Fibroblast of skin of back (primary cell): Measurements from ENCODE around the gene TTC28.

Experiments
- DNase-seq: peaks from one replicate; pipeline ENCODE4 v3.0.0-alpha.2; 2013

TTC28 gene

DNA sequence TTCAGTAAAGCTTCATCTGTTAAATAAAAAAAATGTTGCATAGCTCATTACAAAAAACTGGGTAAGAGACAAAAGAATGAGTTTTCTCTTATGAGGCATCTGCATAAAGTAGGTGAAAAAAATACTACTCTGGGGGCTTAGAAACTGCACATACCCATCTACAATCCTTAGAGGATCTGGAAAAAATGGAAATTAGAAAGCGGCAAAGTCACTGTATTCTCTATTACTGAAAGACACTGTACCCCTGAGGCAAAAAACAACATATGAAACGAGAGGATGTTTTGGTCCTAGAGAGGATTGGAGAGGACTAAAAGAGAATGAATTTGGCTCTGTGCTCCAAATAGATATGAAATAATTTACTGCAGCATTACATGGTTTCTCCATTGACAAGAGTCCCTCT is 553.8 kb downstream of the TTC28 start:
- DNase-seq, result no peak

DNA sequence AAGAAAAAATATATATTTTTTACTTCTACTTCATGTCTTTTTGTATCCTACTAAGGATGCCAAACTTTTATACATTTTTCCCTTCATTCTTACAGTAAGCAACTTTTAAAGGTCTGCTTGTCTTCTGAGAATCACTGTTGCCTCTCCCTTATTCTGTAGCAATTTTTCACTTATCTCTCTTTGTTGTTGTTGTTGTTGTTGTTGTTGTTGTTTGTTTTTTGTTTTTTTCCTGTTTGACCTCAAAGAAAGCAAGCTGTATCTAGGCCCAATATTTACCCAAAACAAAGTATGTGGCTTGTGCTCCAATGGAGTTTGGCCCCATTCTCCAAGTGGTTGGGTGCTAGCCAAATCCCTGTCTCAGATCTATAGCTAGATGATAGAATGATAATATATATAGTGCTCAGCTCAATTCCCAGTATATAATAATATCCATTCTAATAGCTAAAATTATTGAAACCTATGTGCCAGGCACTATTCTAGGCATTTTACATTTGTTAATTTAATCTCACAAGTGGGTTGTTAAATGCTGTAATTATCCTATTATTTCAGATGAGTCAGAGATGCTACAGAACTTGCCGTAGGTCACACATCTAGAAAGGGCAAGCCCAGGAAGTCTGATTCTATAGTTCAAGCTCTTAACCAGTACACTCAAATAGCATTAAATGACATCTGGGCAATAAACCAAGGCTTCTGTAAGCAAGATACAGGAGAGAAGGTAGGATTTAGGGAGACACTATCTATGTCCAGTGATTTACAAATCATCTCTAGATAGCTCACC is 555.5 kb downstream of the TTC28 start:
- DNase-seq, result no peak

DNA sequence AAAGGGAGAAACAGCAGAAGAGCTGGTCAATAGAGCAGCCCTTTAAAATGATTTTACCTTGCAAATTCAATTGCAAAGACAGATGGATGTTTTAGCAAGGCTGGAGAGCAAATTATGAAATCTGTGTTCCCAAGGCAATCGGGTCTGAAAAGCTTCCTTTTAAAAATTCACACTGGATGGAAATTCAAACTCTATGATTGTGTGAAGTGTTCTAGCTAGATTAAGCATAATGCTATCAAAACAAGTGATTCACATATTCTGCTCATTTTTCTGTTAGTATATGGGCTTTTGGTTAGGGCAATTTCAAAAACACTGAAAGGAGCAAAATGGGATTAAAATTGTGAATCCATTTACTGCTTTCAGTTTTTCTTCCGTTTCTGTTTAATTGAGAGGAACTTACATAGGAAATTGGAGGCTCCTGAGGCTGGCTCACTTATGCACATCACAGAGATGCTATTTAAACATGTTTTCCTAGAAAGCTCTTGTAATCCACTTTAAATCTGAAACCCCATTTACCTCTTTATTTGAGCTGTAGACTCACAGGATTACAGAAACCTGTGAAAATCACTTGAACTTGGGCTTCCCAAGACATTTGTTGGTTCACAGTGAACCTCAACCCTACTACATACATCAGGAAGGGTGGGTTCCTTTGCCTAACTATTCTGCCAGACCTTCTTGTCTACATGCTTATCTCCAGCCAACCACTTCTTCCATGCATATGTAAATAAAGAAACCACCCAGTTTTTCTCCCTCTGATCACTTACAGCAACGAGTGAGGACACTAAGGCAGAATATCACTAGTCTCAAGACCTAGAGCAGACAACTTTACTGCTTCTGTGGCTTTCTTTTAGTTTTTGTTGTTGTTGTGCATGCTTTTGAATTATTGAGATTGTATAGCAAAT is 558.7 kb downstream of the TTC28 start:
- no peak for DNase-seq

DNA sequence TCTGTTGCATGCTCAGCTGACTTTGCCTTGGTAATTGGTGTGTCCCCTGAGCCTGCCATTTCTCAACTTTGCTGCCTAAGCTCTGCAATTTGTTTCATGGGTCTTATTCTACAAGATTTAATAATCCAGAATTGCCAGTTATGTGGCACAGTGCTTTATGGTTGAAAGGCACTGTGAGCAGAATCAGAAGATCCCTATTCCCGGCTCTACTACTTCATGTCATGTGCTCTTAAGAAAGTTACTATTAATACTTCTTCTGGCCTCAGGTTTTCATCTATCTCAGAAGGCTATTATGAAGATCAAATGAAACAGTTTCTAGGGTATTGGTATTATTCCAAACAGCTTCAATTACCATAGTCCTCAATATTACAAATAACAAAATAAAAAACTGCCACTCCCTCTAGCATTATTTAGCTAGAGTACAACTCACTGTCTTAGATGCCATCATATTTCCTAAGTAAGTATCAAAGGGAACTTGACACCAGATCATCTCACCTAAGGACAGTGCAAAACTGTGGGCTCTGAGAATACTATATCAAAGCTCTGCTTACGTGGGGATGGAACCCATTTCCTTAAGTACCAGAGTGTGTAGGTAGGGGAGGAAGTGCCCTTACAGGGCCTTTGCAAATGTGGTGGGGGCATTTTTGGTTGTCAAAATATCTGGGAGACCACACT is 560.5 kb downstream of the TTC28 start:
- DNase-seq, result no peak

DNA sequence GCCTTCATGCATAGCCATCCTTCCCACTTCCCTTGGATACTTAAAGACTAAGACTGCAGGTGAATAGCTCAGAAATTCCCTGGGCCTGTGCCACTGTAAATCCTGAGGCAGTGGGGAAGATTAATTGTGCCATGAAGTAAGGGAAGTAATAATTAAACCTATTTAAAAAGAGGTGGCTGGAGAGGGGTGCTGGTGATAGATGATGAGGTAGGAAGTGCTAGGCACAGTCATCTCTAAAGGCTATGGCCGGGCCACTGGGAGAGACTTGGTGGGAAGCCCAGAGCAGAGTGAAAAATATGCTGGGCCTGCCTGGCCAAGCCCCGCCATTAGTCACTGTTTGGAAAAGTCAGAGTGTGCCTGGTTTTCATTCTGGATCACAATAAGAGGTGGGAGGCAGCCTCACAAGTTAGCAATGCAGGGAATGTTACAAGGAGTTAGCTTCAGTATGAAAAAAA is 563.4 kb downstream of the TTC28 start:
- DNase-seq, result peak; percentile 93

DNA sequence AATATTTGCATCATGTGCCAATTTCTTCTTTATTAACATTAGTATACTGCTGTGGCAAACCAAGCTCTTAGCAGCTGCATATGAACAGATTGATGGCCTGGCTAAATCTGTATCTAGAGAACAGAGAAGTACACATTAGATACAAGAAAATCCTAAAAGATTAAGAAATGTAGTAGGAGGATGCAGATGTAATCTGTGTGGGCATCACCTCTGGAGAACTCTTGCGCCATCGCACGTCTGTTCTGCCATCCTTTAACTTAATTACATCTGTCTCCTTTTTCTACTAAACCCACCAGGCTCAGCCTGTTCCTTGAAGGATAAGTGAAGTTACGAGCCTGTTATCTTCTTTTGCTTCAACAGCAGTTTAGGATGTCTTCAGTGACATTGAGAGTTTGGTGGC is 564.2 kb downstream of the TTC28 start:
- DNase-seq, result no peak

DNA sequence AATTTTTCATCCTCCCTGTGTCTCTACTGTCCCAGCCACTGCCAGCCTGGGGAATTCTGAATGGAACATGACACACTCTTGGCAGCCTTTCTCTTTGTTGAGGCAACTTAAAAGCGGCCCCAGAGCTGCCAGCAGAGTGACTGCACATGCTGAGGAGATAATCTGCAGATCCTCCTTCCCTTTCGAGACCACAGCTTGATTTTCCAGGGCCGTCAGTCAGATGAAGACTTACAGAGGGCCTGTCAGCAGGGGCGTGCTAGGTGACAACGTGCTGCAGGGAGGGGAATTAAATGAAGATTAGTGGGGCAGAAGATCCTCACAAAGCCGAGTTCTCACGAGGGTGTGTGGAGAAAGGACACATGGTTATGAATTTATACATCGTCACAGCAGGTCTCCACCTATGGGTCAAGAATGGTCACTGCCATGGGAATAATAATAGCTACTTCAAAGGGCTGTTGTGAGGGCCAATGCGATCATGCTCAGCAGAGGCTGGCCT is 567.0 kb downstream of the TTC28 start:
- DNase-seq, result peak; percentile 69

DNA sequence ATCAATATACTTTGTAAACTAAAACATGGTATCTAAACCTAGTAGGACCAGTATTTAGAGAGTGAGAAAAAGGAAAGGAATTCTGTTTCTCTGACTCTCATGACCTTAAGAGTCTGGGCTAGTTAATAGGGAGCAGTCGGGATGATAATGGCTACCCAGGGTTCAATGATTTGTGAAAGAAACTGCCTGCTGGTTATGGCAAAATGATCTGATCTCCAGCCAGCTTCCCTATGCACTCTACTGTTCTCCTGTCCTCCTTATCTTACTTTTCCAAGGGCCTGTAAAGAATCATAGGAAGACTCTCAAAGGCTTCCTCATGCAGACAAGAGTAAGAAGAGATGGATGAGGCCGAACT is 567.5 kb downstream of the TTC28 start:
- DNase-seq, result no peak

DNA sequence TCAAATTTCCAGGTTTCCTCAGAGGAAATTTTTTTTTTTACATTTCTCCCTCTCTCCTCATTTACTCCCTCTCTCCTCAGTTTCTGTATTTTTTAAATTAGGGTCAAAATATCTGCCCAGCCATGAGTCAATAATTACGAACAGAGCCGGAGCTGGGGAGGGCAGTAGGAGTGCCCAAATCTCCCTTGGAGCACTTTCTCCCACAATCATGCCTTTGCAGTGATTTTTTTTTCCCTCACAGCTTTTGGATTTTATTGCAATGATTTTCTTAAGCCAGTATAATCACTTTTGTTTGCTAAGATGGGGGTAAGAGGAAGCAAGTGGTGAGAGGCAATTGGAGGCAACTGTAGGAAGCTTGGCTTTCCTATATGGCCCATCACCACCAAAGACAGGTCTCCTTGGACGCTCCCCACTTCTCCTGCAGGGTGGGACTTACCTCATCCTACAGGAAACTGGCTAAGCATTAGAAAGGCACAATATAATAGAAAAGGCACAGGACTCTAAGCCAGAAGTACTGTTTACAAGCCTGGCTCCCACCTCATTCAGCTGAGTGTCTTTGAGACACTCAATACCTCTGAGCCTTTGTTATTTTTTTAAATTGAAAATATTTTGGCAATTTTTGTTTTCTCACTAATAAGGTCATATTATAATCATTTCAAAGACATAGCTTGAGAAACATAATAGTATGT is 568.0 kb downstream of the TTC28 start:
- DNase-seq, result peak; percentile 39

DNA sequence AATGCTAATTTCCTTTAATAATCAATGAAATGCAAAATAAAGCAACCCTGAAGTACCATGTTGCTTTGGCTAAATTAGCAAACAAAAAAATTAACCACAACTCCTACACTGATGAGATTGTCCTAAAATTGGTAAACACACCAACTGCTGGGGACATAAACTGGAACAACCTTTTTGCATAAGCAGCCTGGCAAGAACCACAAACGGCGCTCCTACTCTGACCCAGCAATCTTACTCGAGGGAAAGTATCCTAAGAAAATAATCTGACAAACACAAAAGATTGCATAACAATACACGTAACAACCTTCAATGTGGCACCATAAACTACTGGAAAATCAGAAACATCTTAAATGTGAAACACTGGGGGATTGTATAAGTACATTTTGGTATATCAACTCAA is 570.8 kb downstream of the TTC28 start:
- DNase-seq, result no peak

DNA sequence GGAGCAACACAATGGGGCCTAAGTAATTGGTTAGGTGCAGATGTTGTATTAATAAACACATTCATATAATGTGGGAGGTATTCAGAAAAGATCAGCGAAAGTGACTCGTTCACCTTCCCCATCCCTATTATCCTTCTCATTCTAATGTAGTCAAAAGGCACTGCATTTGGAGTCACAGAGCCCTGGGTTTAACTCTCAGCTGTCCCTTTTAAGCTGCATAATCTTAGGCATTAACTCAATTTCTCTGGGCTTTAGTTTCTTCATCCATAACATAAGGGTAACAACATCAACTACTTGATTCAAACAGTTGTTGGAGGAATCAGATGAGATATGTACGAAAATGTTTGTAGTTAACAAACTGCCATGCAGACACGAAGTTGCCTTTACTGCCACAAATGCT is 573.0 kb downstream of the TTC28 start:
- no peak for DNase-seq

DNA sequence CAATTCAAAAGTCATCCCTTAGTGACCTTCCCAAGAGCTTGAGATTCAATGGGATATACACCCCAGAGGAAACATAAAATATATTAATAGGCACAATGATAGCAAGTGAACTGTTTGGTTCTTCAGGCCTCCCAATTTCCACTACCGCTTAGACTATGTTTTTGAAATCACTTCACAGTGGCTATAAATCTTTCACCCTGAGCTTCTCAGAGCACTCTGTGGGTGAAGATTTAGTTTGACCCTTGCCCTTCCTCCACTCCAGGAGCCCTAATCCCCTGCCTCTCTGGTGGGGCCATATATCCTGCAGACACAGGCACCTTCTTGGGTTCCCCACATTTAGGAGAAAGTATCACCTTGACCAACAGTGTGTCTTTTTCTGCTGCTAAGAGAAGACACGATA is 573.7 kb downstream of the TTC28 start:
- no peak for DNase-seq

DNA sequence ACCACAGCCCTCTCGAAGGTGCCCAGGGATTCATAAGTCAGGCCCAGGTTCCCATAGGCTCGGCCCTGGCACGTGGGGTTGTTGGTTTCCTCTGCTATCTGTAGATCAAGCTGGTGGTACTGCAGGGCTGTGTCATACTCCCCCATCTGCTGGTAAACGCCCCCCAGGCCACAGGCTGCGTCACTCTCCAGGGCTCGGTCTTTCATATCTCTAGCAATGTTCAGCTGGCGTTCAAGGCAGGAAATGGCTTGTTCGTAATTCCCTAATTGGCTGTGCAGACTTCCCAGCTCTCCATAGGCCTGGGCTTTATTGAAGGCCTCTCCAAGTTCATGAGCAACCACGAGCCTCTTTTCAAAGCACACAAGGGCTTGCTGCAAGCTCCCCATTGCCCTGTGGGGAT is 574.2 kb downstream of the TTC28 start:
- no peak for DNase-seq

DNA sequence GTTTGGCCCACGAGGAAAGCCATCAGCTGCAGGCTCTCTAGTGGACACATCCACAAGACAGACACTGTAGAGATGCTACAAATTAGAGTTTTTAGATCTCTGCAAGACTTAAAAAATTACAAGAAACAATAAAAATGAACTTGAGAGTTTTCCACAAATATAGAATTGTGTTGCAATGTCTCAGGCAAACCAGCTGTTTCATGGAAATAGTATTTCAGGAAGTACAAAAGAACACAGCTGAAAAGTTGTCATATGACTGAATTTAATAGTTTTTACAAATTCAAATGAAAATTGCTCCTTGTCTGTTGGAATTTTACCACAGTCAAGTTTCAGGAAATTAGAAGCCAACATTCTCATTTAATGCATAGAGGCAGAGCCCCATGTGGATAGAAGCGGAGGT is 576.0 kb downstream of the TTC28 start:
- no peak for DNase-seq

DNA sequence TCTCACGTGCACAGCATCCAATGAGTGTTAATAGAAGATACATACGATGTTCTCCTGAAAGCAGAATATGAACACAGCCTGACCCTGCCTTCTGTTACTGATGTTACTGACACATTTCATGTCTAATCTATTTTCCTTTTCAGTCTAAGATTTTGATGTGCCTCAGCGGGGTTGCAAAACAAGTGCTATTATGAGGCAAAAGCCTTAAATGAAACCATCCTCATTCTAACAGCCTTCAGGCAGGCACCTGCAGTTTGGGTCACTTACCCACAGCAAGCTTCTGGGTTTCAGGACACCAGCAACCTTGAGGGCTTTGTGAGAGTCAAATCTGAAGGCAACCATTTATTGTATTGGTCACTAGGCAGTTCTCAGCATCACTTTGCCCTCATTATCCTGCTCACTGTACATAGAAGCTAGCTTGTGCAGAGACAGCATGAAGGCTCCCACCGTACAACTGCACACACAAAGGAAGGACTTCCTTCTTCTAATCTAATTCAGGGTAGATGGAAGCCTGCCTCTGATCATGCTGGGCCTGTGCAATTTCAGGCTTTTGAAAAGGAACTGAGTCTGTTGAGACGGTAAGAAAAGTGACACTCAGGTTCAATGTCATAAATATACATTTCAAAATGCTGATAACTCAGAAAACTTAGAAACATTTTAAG is 577.4 kb downstream of the TTC28 start:
- no peak for DNase-seq

DNA sequence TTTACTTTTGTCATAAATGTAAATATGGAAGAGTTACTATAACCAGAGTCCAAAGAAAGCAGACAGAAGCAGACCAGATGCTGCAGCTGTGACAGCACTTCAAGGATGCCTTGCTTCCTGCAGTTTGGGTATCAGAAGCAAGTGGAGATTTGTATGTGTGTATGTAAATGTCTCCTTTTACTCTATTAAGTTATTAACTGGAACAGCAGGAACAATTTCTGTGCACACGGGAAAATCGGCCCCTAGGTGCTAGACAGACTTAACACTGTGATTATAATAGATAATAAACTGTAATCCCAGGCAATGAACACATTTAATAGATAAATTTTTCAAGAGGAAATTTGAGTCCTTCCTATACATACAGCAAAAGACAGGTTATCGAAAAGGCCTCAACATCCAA is 582.0 kb downstream of the TTC28 start:
- no peak for DNase-seq

DNA sequence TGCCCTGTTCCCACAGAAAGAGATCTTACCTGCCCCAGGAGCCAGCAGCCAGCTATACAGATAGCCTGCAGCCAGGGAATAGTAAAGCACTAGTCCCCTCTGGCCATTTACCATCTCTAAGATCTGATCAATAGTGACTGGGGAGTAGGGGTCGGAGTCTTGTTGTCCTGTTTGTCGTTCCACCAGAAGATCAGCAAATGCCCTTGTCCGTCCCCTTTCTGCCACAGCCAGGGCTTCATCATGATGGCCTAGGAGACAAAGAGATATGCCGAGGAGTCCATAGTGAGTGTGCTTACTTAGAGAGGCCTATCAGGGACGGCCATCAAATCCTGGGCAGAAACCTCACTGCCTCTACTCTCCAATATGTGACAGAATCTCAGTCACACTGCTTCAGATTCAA is 583.5 kb downstream of the TTC28 start:
- DNase-seq, result no peak

DNA sequence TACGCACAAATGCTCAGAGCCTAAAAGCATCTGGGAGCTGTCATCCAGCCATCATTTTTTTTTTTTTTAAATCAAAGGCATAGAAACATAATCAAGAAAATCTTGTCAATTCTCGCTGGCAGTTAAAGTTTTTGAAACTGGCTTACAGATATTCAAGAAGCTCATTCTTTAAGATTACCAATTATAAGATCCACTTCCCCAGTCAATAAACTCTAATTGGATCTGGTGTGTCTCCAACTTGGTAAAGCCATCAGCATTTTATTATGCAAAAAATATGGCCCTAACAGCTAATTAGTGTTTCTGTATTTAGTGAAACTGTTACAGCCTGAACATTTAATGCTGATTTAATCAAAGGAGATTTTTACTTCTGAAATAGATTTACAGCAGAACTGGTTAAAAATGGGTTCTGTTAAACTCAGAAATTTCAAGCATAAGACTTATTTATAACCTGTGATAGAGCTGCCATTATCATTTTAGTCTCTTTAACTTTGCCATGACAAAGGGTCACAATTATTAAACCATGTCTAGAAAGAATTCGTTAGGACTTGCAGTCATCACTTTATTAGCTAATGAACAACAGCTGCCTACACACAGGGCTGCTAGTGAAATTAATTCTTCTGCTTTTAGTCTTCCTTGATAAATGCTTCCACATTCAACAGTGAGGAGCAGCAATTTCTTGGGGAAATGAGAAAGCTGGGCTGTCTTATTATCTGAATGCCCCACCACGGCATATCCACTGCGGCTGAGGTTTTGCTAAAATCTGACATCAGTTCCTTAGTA is 584.1 kb downstream of the TTC28 start:
- DNase-seq, result no peak

DNA sequence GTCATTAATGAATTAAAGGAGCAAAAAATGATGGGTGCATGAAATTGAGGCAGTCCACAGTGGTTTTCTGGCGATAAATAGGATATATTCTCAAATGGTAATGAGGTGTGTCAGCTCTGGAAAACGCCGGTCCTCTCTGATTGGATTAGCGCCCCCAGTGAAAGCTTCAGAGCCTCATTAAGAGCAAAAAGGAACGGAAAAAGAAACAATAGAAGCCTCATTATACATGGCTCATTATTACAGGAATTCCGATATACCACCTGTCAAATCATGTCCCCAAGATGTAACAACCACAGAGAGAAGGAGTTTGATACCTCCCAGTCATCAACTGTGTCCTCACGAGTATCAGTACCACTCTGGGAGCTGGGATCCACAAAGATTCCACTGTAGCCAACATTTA is 584.9 kb downstream of the TTC28 start:
- DNase-seq, result no peak

DNA sequence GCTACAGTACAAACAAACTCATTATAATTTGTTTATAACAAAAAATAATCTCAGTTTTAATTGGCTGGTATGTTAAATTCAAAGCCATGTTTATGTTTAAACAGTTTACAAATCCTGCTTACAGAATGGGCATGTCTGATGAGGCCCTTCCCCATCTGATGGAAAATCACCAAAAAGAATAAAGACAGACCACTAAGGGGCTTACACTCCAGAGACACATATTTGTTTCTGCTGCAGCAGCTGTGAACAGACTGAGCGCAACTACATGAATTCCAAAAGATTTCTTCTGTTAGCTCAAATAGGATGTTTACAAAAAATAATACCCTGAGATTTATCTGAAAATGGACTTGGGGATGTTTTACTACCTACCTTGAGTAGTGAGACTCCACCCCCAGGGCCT is 585.9 kb downstream of the TTC28 start:
- DNase-seq, result no peak

DNA sequence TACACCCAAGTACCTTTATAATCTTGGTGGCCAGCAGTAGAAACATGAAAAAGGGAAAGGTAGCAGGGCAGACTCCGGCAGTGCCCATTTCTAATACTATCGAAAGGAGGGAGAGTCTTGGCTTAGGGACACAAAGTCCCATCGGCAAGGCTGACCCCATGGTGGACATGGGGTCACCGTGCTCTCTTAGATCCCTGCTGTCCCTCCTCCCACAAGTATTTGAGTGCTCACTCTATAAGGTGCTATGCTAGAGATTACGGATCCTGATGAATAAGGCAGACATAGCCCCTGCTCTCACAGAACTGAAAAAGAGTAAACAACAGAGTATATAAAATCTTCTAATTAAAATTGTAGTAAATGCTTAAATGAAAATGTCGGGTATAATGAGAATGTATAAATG is 588.2 kb downstream of the TTC28 start:
- no peak for DNase-seq
